Right ventricle myocardium superior (tissue), 1 donor: ENCODE measurements around the gene CTDSPL. TPM values are rescaled to one million over a fixed set of nuclear protein-coding genes. Genes with fewer than 3 reads are reported as not detected.
"Not testable (repeated sequence)": the region's sequence is repeated elsewhere in the genome, so short reads cannot be mapped to it uniquely, and the experiment has no call there.

Source experiments
- ATAC-seq: fragments of 200-7000 bp; cut with Tn5 transposase; one replicate; pipeline ENCODE4 v1.9.1; 2020; ENCODE audit warnings: mild to moderate bottlenecking; ENCODE audit not compliant: poor library complexity
- DNase-seq: peaks from one replicate; pipeline ENCODE4 v3.0.0-alpha.2; 2020
- intact Hi-C: fragments of 100-400 bp; cut with DNase I; formaldehyde crosslinking; loops from one replicate; pipeline ENCODE4 v1.11.2; 2022
- long read RNA-seq: library from polyadenylated mRNA; unstranded; transcript quantifications from one replicate; pipeline ENCODE4 v2.0.0, GENCODE V29; 2021
- total RNA-seq: library from RNA; stranded (reverse); fragmentation: NEBNext Ultra II Directional; extraction: Animal tissue kit (Norgen Biotek cat#: 25700); gene quantifications from one replicate; pipeline ENCODE4 v1.2.1, GENCODE V29; 2021
- donor health status: DM: no; HTN: yes; CAD: no; lungs with severe emphysema.

Gene CTDSPL, protein sequence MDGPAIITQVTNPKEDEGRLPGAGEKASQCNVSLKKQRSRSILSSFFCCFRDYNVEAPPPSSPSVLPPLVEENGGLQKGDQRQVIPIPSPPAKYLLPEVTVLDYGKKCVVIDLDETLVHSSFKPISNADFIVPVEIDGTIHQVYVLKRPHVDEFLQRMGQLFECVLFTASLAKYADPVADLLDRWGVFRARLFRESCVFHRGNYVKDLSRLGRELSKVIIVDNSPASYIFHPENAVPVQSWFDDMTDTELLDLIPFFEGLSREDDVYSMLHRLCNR
- 46.0 TPM for total RNA-seq
- long read RNA-seq, full-length matches to known transcripts, result 63 of 95 reads
- long read RNA-seq, partial matches to known transcripts, result 7 of 95 reads
- long read RNA-seq, other reads (novel, unspliced or antisense), result 25 of 95 reads

DNA sequence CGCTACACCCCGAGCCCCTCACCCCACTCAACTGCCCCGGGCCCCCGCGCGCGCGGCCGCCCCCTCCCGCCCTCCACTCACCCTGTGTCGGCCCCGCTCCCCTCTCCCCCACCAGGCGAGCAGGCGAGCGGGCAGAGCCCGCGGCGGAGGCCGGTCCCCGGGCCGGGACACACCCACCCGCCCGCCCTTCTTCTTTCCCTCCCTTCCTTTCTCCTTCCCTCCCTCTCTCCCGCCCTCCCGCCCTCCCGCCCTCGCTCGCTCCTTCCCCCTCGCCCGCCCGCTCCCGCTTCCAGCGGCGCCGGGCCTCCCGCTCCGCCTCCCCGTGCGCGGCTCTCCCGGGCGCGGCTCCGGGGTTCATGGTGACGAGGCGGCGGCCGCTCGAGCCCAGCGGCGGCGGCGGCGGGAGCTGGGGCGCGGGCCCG is at the start of gene CTDSPL:
CTDSPL (plus strand) TSS at position 261 of the 422 bp plus-strand sequence. CDS start 320 bp downstream, outside the sequence.
- intact Hi-C loops, result no loop called here
- peak; percentile 29 for ATAC-seq
- DNase-seq, result peak; percentile 74

DNA sequence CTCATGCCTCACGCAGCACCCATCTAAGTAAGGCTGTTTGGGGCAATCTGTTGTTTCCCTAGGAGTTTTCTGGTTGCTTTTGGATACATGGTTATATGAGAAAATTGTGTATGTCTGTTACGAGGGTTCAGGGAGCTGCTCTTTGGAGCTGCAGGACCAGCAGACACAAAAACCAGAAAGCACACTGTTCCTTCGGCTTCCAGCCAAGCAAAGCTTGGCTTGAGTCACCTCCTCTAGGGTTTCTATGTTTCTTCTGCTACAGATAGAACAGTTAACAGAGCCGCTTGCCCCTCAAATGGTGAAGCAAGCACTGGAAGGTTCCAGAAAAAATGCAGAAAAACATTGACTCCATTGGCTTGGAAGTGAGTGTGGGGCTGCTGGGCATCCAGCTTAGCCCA is 49.2 kb upstream of the CTDSPL start:
- intact Hi-C loops, result no loop called here
- ATAC-seq (peak; percentile 30), DNase-seq (no peak)

DNA sequence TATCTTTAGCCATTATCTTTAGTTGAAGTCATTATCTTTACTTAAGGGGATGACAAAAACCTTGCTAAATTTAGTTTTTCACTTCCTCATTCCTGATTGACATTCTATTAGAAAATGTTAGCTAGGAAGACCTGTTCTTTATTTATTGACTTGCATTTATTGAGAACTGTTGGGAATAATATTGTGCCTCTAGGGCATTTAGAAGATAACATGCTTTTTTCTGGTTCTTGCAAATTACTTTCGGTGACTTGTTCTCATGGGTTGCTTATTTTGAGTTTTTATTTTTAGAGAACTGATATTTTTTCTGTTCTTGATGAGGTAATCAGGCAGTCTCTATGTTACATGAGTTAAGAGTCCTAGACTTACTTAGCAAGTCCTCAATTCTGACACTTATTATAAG is 48.3 kb upstream of the CTDSPL start:
- ATAC-seq, result no peak
- no peak for DNase-seq
- intact Hi-C loops, result no loop called here

DNA sequence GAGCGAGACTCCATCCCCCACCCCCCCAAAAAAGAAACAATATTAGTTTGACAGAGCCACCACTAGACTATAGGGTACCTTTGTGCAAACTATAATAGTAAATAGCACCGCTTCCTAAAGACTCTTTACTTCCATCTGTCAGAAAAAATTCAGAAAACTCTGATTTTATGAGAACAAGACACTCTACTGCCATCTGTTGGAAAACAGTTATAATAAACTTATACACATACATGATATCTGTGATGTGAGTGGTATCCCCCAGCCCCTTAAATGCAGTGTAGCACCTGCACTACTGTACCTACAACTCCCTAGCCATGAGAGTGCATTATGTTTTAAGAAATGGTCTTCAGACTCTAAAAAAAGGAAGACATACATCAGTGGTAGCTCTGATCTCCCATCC is 47.1 kb upstream of the CTDSPL start:
- DNase-seq, result no peak
- no peak for ATAC-seq
- intact Hi-C loops, result no loop called here

DNA sequence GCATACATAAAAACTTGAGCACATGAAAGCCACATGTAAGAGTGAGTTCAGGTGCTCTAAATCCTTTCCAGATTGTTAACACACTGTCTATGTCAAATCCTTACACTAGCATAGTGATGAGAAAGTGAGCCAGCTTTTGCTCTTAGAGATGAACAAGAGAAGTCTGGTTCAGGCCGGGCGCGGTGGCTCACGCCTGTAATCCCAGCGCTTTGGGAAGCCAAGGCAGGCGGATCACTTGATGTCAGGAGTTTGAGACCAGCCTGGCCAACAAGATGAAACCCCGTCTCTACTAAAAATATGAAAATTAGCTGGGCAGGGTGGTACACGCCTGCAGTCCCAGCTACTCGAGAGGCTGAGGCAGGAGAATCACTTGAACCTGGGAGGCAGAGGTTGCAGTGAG is 46.5 kb upstream of the CTDSPL start:
- DNase-seq, ATAC-seq, intact Hi-C loops: not testable (repeated sequence)

DNA sequence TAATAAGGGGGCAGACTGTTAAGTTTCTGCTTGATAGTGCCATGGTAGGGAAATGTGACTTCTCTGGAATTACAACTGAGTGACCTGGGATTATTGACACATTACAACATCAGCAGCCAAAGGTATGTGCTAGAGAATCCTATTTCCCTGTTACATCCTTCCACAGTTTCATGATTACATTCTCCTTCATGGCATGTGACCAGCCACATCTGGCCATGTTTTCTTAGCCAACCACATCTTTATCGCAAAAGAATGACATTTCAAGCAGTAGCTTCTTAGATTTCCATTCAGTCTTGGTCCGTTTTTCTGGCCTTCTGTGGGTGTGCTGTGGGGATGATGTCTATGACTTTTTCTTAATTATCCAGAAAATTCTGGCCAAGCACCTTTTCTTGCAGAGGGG is 45.4 kb upstream of the CTDSPL start:
- ATAC-seq, result no peak
- DNase-seq, result no peak
- intact Hi-C loops, result no loop called here

DNA sequence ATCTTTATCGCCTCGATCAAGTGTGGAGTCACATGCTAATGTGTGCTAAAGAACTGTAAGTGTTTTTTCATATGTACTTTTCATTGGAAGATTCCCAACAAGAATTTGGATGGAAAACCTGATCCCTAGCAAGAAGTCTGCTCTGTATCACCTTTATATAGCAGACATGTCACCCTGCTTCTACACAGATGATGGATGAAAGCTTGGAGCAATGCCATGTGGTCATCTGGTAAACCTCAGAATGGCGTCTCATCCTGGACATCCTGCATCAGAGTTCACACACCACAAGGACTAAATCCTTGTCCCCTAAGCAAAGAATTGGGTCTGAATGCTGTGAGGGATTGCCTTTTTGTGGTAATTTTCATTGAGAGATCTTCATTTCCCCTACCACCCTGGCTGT is 42.1 kb upstream of the CTDSPL start:
- intact Hi-C loops, result no loop called here
- no peak for DNase-seq
- peak; percentile 76 for ATAC-seq

DNA sequence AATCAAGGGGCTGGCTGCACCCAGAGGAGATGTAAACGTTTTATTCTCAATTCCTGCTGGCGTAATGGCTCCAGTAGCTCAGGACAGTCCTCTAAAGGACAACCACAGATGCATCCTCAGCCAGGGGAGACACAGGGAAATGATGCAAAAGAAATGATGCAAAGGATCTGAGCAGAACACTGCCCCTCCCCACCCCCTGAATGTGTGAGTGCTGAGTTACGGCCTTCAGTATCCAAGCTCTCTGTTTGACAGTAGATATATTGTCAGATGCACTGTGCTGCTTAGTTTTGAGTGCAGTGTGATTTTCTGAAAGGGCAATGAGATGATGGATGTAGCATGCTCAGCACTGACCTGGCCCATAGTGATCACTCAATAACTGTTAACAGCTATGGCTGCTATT is 41.4 kb upstream of the CTDSPL start:
- DNase-seq (no peak), ATAC-seq (no peak)
- intact Hi-C loops, result no loop called here

DNA sequence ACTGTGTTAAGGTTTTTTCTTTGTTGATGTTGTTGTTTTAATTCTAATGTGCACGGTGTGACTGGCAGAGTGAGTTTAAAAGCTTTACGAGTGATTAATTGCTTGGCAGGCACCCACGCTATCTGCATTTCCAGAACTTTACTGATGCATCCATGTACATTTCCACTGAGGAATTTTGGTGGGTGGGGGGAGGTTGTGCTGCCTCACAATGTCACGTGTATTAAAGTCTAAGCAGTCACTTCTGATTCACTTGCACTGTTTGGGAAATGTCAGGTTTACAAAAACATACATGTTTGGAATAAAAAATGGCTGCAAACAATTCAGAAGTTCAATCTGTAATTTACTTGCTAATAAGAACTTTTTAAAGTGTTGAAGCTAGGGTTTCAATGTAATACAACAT is 38.5 kb upstream of the CTDSPL start:
- ATAC-seq (no peak), DNase-seq (no peak)
- intact Hi-C loops, result no loop called here

DNA sequence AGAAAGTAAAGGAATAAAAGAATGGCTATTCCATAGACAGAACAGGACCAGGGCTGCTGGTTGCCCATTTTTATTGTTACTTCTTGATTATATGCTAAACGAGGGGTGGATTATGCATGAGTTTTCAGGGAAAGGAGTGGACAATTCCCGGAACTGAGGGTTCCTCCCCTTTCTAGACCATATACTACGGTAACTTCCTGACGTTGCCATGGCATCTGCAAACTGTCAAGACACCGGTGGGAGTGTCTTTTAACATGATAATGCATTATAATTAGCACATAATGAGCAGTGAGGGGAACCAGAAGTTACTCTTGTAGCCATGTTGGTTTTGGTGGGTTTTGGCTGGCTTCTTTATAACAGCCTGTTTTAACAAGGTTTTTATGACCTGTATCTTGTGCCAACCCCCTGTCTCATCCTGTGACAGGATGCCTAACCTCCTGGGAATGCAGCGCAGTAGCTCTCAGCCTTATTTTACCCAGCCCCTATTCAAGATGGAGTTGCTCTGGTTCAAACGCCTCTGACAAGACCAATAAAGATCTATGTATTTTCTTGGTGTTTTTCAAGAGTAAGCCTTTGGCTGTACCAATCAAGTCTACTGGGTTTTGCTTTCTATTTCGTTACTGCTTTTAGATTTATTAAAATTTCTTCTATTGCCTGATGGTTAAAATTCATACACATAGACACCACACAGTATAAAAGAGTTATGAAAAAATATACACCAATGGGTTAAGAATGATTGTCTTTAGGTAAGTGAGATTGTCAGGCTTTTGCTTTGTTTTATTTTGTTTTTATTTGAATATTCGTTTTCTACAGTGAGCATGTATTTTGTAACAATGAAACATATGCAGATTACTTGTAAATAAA is 37.4 kb upstream of the CTDSPL start:
- ATAC-seq (no peak), DNase-seq (no peak)
- intact Hi-C loops, result no loop called here

DNA sequence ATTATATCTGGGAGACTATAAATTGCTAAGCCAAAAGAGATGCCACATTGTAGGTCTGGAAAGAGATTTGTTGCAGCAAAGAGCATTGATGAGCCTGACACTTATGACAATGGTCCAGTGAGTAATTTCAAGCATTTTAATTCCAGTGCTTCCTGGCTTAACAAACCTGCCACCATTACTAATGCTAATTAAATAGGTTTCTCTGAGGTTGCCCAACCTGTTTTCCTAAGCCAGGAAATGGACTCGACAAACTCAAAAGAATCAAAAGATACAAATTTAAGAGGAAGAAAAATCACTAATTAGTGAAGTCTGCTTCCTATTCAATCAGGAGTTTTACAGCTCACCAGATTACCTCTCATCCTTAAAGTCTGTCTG is 36.7 kb upstream of the CTDSPL start:
- intact Hi-C loops, result no loop called here
- ATAC-seq, result no peak
- no peak for DNase-seq

DNA sequence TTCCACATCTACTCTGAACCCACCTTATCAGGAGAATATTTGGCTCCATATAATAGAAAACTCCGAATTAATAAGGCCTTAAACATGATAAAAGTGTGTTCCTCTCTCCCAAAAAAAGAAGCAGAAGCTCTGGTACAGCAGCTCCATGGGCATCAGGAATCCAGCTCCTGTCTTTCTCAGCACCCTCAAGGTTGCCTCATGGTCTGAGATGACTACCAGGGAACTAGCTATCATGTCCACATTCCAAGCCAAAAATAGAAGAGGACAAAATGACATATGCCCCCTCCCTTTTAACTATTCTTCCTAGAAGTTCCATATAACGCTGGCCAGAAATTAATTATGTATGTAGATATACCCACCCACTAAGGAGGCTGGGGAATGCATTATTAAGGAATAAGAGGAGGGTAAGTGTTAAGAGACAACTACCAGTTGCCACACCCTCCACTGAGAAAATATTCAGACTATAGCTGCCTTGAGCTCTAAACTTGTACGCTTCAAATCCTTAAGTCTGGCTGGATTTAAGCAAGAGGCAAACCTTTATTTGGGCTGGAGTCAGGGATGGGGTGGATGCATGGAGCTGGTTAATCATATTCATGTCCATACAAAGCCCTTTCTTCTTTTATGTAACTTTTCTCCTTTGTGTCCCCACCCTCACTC is 35.8 kb upstream of the CTDSPL start:
- no peak for DNase-seq
- intact Hi-C loops, result no loop called here
- peak; percentile 44 for ATAC-seq

DNA sequence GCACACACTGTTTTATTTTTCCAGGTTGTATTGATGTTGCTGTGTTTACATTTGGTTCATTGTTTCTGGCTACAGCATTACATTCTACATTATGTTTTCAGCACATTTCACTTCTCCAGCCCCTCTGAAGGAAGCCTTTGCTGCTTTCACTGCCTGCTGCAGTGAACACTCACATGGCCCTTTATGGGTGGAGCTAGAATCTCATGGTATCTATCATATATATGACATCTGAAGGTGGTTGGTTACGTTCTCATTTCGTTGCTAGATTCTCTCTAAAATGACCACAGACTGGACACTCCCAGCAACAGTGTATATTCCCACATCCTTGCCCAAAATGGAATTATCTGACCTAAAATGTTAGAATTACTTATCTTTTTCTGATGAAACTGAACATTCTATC is 35.2 kb upstream of the CTDSPL start:
- ATAC-seq (no peak), DNase-seq (no peak)
- intact Hi-C loops, result no loop called here

DNA sequence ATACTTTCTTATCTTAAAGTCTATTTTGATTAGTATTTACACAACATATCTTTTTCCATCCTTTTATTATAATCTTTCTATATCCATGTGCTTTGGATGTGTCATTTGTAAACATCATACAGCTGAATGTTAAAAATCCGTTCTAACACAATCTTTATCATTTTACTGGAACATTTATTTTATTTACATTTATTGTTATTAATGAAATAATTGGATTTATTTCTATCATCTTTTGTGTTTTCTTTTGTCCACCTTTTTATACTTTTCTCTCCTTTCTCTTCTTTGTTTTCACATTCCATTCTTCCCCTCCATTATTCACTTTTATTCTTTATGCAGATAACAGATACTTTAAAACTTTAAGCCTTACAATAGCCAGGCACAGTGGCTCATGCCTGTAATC is 34.7 kb upstream of the CTDSPL start:
- DNase-seq, result no peak
- ATAC-seq, result no peak
- intact Hi-C loops, result no loop called here

DNA sequence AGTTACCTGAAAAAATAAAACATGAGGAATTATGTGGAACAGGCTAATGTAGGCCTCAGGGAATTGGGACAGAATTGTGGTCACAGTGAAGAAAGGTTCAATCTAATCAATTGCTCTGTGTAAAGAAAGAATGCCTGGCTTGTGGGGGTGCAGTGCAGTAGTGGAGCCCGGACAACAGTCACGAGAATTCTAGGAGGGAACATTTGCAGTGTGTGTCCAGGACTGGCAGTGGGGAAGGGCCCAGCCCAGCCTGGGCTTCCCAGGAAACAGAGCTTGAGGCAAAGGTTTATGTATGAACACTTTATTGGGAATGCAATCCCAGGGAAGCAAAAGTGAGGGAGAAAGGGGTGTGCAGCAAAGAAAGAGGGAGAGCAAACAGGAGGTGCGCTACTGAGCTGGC is 29.2 kb upstream of the CTDSPL start:
- intact Hi-C loops, result no loop called here
- ATAC-seq (no peak), DNase-seq (no peak)

DNA sequence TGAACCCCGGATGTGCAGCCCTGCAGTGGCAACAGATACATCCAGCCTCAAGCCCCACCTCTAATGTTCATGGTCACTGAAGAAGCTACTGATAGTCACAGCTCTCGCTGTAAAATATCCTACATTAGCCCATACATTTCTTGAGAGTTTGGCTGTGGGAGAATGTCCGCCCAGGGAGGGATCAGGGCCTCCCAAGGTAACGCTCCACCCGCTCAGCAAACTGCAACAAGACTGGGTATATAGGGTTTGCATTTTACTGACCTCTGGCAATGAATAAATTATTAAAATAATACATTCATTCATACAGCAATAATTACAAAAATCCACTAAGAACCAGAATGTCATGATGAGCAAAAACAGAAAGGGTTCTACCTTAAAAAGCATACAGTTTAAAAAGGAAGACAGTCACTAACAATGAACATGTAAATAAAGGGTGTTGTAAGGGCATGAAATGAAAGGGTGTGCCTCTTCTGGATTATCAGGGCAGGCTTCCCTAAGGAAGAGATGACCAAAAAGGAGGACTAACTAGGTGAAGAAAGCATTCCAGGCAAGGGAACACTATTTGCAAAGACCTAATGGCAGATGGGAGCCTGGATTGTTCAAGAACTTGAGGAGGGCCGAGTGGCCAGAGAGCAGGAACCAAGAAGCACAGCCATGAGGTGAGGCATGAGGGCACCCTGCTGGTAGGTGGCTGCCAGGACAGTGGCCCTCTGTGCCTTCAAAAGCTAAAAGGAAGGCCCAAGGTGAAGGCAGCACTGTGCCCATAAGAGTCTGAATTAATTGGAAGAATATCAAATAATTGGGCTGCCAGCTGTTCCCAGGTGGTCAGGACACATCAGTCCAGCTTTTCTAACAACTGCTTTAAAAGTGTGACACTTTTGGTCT is 28.1 kb upstream of the CTDSPL start:
- ATAC-seq, result peak; percentile 86
- intact Hi-C loops, result no loop called here
- no peak for DNase-seq

DNA sequence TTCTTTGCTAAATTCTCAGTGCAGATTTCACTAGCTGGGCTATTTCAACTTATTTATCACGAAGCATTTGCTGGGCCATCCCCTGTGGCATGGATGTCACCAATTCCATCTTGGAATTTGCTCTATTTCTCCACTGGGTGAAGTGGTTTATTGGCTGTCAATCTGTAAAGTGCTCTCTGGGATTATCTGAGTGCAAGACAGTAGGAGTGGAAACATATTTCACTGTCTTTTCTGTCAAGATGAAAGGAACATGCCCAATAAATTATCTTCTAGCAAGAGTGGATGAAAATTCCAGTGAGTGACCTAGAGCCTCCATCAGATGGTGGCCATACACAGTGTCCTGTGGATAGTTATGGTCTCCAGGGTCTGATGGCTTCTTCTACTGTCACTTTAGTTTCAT is 25.1 kb upstream of the CTDSPL start:
- ATAC-seq (no peak), DNase-seq (no peak)
- intact Hi-C loops, result no loop called here

DNA sequence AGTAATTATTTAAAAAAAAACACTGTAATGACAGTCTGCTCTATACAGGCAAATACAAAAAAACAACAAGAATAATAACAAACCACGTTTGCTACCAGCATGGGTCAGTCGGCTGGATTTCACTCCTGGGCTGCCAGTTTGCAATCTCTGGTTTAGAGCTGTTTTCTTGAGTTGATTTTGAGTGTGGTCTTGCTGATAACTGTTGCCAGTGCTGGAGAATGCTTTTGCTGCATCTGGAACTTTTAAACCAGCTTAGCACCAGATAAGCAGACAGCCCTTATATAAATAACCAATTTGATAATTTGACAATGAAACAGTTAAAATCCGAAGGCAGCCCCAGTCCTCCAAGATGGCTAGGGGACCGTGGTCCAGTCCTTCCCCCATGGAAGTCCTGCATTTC is 14.0 kb upstream of the CTDSPL start:
- intact Hi-C loops, result no loop called here
- ATAC-seq (no peak), DNase-seq (no peak)
